HG03558 (cell line): ENCODE data around the gene FRMD8.

Experiments
- ATAC-seq: cut with Tn5 transposase; IDR thresholded peaks from one replicate; pipeline ENCODE4 v1.9.1; 2021; ENCODE audit warnings: moderate number of reproducible peaks; ENCODE audit not compliant: unreplicated experiment; ENCODE audit errors: extremely low read depth

Gene FRMD8

GRCh38 chr11:65375012-65375411 lies 11.4 kb upstream of the FRMD8 start:
- no peak for ATAC-seq

GRCh38 chr11:65376138-65376713 lies 10.2 kb upstream of the FRMD8 start:
- ATAC-seq = no peak

DNA sequence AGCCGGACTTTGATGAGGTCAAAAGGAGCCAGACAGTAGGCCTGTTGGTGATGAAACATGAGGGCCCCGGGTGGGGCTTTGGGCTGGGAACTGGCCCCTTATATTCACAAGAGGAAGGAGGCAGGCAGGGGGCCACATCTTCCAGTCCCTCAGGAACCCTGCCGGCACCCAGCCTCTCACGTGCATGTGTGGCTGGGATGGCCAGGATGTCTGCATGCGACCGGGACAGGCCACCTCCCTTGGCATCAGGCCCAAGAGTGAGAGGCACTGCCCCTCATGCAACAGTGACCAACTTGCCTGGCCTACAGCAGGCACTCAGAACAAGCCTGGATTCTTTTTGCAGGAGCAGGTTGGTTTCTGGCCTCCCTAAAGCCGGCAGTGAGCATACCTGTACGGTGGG lies 9.4 kb upstream of the FRMD8 start:
- no peak for ATAC-seq

GRCh38 chr11:65377777-65378176 lies 8.7 kb upstream of the FRMD8 start:
- ATAC-seq = no peak

- ATAC-seq = no peak
These were observed 8.1 kb upstream of the FRMD8 start for GRCh38 chr11:65378208-65378927.

GRCh38 chr11:65378928-65379638 lies 7.4 kb upstream of the FRMD8 start:
- no peak for ATAC-seq

DNA sequence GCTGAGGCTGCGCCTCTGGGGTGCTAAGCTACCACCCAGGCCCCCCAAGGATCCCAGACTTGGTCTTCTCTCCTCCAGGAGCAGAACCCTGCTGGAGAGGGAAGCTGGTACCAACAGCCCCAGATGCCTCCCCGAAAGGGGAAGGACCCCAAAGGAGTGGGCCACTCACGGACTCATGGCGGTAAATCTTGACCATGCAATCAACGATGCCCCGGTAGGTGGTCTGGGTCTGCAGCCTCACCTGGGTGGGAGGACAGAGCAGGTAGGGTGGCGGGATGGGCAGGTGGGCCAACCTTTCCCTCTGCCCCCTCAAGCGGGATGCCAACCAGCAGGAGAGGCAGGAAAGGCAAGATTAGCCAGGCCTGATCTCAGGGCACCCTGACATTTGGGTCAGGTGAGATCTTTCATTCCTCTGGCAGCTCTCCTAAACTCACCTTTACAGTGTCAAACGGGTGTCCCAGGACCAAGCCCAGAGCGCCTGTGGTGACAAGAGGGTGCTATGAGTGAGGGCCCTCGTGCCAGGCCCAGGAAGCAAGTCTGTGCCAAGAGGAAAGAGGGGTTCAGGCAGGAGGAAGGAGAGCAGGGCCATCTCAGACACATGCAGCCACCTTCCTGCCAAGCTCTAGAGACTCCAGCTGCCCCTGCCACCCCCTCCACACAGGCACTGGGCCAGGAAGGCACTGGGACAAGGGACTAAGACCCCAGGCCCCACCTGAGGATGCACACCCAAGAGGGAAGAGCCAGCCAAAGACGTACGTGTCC lies 6.6 kb upstream of the FRMD8 start:
- ATAC-seq = no peak

DNA sequence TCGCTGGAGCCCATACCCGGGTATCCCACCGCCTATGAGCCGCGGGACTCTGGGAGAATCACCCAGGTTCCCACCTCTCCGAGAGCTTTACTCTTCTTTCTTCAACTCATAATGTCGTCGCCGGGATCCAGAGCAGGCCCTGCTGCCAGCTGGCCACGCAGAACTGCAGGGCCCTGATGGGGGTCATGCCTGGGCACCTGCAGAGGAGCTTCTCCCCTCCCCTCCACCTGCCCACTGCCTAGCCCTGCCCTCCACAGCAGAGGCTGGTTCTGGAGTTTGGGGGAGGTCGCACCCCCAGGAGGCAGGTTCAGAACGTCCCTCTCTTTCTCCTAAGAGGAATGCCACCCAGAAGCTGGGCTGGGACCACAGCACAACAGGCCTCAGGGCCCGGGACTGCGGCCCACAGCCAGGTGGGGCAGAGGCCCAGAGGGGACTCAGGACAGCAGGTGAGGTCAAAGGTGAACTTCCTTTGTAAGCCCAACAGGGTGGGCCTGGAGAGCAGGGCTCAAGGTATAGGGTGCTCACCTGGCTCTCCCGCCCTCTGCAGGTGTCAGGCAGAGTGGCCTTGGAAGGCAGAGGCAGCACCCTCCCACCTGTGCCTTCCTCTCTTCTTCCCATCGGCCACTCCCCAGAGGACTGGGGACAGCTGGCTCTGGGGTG lies 5.8 kb upstream of the FRMD8 start:
- no peak for ATAC-seq

DNA sequence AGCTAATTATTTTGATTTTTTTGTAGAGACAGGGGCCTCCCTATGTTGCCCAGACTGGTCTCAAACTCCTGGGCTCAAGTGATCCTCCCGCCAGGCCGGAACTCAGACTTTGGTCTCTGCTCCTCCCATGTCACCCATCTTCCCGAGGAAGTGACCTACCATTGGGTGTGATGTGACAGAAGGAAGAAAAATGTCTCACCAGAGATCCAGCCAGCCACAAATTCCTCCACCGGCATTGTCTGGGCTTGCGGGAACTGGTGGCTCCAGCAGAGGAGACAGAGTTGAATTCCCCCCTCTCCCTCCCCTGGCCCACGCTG lies 4.8 kb upstream of the FRMD8 start:
- no peak for ATAC-seq

DNA sequence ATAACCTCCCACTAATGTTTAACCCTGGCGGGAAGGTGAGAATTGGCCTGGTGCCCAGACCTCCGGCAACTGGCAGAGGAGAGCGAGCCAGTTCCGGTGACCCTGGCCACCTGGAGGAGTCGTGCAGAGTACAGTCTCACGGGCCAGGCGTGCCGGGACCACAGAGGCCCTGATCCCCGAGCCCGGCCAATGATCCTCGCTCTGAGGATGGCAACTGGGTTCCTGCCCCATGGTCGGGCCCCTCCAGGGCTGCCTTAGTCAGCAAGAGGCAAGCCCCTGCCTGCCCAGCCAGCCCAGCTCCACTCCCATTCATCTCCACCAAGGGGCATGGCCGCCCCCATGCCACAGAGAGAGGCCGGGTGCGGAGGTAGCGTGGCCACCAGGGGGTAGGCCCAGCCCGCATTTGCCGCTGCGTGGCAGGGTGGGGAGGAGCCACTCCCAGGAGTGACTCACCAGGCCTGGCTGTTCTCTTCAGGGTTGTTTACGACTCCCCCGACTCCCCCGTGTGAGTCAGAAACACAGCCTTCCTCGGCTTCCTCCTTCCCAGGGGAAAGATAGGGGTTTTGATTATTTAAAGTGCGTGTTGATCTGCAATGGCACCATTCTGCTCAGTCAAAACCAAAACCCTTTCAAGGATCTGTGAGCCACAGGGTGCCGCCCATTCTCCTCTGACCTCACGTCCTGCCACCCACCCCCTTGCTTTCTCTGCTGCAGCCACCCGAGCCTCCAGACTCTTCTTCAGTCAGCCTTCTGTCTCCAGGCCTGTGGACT lies 4.2 kb upstream of the FRMD8 start, which contains the start of gene SLC25A45:
TSS of gene SLC25A45 (minus strand) at position 614 of the 771 bp plus-strand sequence. CDS start 695 bp downstream, outside the sequence.
- ATAC-seq = peak; percentile 33

DNA sequence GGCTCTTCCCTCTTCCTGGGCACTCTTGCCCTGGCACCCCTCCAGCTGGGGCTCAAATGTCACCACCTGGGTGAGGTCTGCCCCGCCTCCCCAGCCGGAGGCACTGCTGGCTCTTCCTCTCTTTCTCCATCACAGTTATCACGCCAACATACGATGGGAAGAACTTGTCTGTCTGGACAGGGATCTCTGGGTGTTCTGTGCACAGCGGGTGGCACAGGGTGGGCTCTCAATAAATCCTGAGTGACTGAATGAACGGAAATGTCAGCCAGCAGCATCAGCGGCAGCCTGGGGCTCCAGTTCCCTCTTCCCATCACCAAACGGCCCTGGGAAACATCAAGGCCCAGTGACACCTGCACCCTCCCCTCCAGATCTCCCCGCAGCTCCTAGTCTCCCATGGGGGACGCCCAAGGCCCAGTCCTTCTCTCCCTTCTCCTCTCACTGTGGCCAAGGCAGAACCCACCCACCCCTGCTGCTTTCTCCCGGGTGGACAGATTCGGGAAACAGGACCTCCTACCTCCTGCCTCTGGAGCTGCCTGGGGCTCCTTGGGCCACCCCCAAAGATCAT lies 3.6 kb upstream of the FRMD8 start:
- no peak for ATAC-seq

DNA sequence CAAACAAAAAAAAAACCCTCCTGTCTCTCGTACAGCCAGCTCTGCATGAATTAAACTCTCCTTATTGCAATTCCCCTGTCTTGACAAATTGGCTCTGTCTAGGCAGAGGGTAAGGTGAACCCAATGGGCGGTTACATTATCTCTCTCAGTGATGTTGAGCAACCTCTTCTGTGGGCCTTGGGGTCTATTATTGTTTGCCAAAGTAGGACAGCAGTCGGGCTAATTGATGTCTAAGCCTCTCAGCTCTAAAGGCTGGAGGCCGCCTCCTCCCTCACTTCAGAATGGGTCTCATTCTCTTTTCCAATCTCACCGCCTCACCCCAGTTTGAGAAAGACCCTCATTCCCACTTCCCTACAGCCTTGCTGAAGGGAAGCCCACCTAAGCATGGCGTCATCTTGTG lies 2.7 kb upstream of the FRMD8 start:
- ATAC-seq = no peak

DNA sequence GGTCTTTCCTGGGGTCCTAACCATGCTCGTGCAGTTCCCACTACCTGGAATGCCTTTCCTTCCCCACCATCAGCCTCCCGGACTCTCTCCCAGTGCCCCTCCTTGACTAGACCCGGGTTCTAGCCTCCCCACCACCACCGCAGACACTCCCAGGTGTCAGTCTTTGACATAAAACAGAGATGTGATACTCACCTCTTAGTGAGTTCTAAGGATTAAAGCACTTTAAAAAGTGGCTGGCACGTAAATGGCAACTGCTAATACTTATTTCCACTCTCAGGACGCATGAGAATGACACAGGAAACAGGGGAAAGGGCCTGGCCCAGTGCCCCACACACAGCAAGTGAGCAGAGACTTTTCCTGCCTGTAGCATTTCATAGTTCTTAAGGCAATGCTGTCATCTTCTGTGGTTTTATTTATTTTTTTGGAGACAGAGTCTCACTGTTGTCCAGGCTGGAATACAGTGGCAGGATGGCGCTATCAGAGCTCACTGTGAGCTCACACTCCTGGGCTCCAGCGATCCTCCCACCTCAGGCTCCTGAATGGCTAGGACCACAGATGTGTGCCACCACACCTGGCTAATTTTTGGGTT lies 2.0 kb upstream of the FRMD8 start:
- no peak for ATAC-seq

- no peak for ATAC-seq
These were observed 2.3 kb downstream of the FRMD8 start for GRCh38 chr11:65388731-65389130.

GRCh38 chr11:65389294-65389980 lies 3.0 kb downstream of the FRMD8 start:
- no peak for ATAC-seq

DNA sequence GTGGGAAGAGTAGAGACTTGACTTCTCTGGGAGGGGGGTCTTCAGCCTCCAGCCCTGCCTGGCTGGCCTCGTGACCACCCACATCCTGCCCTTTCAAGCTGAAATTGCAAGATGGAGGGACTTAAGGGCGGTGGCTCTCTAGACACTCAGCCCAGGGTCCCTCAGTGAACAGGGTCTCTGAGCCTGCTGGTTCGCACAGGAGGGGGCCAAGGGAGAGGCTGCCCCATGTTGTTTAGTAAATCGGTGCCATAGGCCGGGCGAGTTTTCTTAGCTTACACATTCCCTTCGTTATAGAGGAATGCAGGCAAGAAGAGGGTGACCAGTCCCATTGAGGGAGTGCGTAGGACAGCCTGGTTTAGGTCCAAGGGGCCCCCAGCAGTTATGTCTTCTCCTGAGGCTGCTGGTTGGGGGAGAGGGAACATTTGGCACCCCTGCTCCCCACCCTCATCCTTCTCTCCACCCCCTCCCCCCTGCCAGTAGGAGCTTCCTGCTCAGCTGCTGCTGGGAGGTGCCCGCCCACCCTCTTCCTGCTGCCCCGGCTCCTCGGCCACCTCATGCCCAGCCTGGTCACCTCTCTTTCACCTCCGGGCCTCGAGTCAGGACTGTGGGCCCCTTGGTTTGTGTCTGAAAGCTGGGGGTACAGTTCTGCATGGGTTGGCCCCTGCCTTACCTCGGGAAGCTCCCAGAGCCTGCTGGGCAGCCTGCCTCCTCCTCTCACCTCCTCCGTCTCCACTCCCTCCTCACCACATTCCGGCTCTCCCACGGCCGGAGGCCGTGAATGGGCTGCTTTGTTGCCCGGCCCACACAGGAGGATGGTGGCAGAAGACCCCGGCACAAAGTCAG lies 3.9 kb downstream of the FRMD8 start:
- ATAC-seq = no peak

- ATAC-seq = no peak
These were observed 4.6 kb downstream of the FRMD8 start for GRCh38 chr11:65390996-65391395.
